Lower lobe of right lung (tissue), 2 donors: ENCODE data around the gene PBRM1. TPM values are rescaled to one million over a fixed set of nuclear protein-coding genes. Genes with fewer than 3 reads are reported as not detected.

Experiments used
- ATAC-seq, 2 donors: fragments of 200-7000 bp; cut with Tn5 transposase; one replicate each; pipeline ENCODE4 v1.9.1; 2020 to 2022; ENCODE audit warnings: mild to moderate bottlenecking in 2 of 2, moderate library complexity in 2 of 2
- DNase-seq: peaks from one replicate; pipeline ENCODE4 v3.0.0-alpha.2; 2020
- H3K27ac ChIP-seq: fragments of 200-600 bp; one replicate; pipeline ENCODE4 v1.8.0; 2022
- H3K27me3 ChIP-seq: fragments of 200-600 bp; one replicate; pipeline ENCODE4 v1.8.0; 2022; ENCODE audit warnings: low read depth
- H3K36me3 ChIP-seq: fragments of 200-600 bp; one replicate; pipeline ENCODE4 v1.8.0; 2022; ENCODE audit warnings: mild to moderate bottlenecking
- H3K4me1 ChIP-seq: fragments of 200-600 bp; one replicate; pipeline ENCODE4 v1.8.0; 2022
- H3K4me3 ChIP-seq: fragments of 200-600 bp; one replicate; pipeline ENCODE4 v1.8.0; 2022; ENCODE audit warnings: mild to moderate bottlenecking
- H3K9me3 ChIP-seq: fragments of 200-600 bp; one replicate; pipeline ENCODE4 v1.8.0; 2022
- CTCF ChIP-seq: fragments of 200-600 bp; IDR thresholded peaks from one replicate; pipeline ENCODE4 v1.8.0; 2022; ENCODE audit warnings: antibody characterized with exemption, mild to moderate bottlenecking
- intact Hi-C: fragments of 100-400 bp; cut with DNase I; formaldehyde crosslinking; loops from one replicate; pipeline ENCODE4 v1.11.0; 2022
- total RNA-seq: library from RNA; stranded (reverse); fragmentation: NEBNext Ultra II Directional; extraction: Animal tissue kit (Norgen Biotek cat#: 25700); gene quantifications from one replicate; pipeline ENCODE4 v1.2.1, GENCODE V29; 2021
- donor health status: DM: no; HTN: yes; CAD: no; lungs with severe emphysema.

PBRM1 gene
- total RNA-seq, 1 donor from 2014 or later: 88.3 TPM

GRCh38 chr3:52696830-52697631 is 11.3 kb upstream of the PBRM1 start:
- H3K27me3 ChIP-seq: no peaks in the 10 kb centered on the region
- H3K36me3 ChIP-seq: peaks cover 80% of the 10 kb centered on the region
- H3K9me3 ChIP-seq: no peaks in the 10 kb centered on the region
- no peak for TF ChIP-seq CTCF
- H3K4me3 ChIP-seq: no peak overlapping the region
- no peak overlapping the region for H3K27ac ChIP-seq
- no peak for DNase-seq
- ATAC-seq: no peak
- intact Hi-C loops: no loop called here
- H3K4me1 ChIP-seq: no peaks in the 10 kb centered on the region

- Histone ChIP-seq H3K9me3 (no peaks in the 10 kb centered on the region), H3K36me3 (peaks cover 90% of the 10 kb centered on the region), H3K27ac (no peak overlapping the region), H3K4me1 (no peaks in the 10 kb centered on the region), H3K4me3 (no peak overlapping the region), H3K27me3 (no peaks in the 10 kb centered on the region)
- no peak for TF ChIP-seq CTCF
- intact Hi-C loops: no loop called here
- DNase-seq (no peak), ATAC-seq (no peak)
Observed at GRCh38 chr3:52695798-52696671, 10.3 kb upstream of the PBRM1 start.

GRCh38 chr3:52694528-52695189 is 8.9 kb upstream of the PBRM1 start:
- intact Hi-C loops: no loop called here
- Histone ChIP-seq H3K27me3 (no peaks in the 10 kb centered on the region), H3K4me1 (no peaks in the 10 kb centered on the region), H3K9me3 (no peaks in the 10 kb centered on the region), H3K27ac (no peak overlapping the region), H3K36me3 (peaks cover 99% of the 10 kb centered on the region), H3K4me3 (no peak overlapping the region)
- no peak for ATAC-seq
- no peak for TF ChIP-seq CTCF
- no peak for DNase-seq

- no peaks in the 10 kb centered on the region for H3K27me3 ChIP-seq
- H3K4me3 ChIP-seq: no peak overlapping the region
- H3K4me1 ChIP-seq: no peaks in the 10 kb centered on the region
- no peak for ATAC-seq
- peaks cover 100% of the 10 kb centered on the region for H3K36me3 ChIP-seq
- no peak overlapping the region for H3K27ac ChIP-seq
- intact Hi-C loops: no loop called here
- no peaks in the 10 kb centered on the region for H3K9me3 ChIP-seq
- no peak for DNase-seq
- no peak for TF ChIP-seq CTCF
Observed at GRCh38 chr3:52693071-52693470, 7.4 kb upstream of the PBRM1 start.

GRCh38 chr3:52690560-52690959 is 4.8 kb upstream of the PBRM1 start:
- H3K36me3 ChIP-seq: peaks cover 87% of the 10 kb centered on the region
- intact Hi-C loops: no loop called here

More at GRCh38 chr3:52690560-52690959, 4.8 kb upstream of the PBRM1 start:
- no peaks in the 10 kb centered on the region for H3K27me3 ChIP-seq
- DNase-seq (no peak), ATAC-seq (no peak)
- TF ChIP-seq CTCF: no peak
- H3K27ac ChIP-seq: no peak overlapping the region
- H3K9me3 ChIP-seq: no peaks in the 10 kb centered on the region
- H3K4me1 ChIP-seq: peaks cover 14% of the 10 kb centered on the region
- H3K4me3 ChIP-seq: no peak overlapping the region
